ENCODE measurements around the gene CDH22.

CDH22 gene

DNA sequence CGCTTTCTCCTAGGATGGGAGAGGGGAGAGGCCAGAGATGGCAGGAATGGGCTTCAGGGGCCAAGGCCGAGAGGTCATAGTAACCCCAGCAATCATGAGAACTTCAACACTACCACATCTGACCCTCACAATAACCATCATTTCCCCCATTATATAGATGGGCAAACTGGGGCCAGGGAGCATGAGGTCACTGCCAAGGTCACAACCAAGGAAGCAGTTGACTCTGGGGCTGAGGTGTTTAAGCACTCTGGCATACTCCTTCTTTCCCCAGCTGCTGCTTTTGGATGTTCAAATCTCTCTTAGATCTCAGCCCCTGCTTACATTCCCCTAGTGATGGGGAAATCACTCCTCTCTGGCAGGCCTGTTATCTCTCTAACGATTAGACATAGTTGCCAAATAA is 39.6 kb downstream of the CDH22 start:
- TF ChIP-seq, protein P1, sequence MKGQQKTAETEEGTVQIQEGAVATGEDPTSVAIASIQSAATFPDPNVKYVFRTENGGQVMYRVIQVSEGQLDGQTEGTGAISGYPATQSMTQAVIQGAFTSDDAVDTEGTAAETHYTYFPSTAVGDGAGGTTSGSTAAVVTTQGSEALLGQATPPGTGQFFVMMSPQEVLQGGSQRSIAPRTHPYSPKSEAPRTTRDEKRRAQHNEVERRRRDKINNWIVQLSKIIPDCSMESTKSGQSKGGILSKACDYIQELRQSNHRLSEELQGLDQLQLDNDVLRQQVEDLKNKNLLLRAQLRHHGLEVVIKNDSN (IDR thresholded peaks at IDR 0.05), result no peak
- TF ChIP-seq, protein P2, sequence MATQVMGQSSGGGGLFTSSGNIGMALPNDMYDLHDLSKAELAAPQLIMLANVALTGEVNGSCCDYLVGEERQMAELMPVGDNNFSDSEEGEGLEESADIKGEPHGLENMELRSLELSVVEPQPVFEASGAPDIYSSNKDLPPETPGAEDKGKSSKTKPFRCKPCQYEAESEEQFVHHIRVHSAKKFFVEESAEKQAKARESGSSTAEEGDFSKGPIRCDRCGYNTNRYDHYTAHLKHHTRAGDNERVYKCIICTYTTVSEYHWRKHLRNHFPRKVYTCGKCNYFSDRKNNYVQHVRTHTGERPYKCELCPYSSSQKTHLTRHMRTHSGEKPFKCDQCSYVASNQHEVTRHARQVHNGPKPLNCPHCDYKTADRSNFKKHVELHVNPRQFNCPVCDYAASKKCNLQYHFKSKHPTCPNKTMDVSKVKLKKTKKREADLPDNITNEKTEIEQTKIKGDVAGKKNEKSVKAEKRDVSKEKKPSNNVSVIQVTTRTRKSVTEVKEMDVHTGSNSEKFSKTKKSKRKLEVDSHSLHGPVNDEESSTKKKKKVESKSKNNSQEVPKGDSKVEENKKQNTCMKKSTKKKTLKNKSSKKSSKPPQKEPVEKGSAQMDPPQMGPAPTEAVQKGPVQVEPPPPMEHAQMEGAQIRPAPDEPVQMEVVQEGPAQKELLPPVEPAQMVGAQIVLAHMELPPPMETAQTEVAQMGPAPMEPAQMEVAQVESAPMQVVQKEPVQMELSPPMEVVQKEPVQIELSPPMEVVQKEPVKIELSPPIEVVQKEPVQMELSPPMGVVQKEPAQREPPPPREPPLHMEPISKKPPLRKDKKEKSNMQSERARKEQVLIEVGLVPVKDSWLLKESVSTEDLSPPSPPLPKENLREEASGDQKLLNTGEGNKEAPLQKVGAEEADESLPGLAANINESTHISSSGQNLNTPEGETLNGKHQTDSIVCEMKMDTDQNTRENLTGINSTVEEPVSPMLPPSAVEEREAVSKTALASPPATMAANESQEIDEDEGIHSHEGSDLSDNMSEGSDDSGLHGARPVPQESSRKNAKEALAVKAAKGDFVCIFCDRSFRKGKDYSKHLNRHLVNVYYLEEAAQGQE (IDR thresholded peaks at IDR 0.05; ENCODE audit: low read depth), result no peak
- TF ChIP-seq CEBPB (IDR thresholded peaks at IDR 0.05) (no peak), RAD21 (IDR thresholded peaks at IDR 0.05; ENCODE audit: low read depth) (no peak), FOXM1 (IDR thresholded peaks at IDR 0.05; ENCODE audit: borderline replicate concordance, low read depth) (no peak), TAF1 (IDR thresholded peaks at IDR 0.05; ENCODE audit: low read depth) (no peak), TEAD4 (IDR thresholded peaks at IDR 0.05) (no peak), NFIC (IDR thresholded peaks at IDR 0.05) (no peak), EGR1 (IDR thresholded peaks at IDR 0.05) (no peak), EP300 (IDR thresholded peaks at IDR 0.05; ENCODE audit: borderline replicate concordance) (no peak), TCF12 (IDR thresholded peaks at IDR 0.05; ENCODE audit: low read depth) (no peak), CREB1 (IDR thresholded peaks at IDR 0.05; ENCODE audit: low read depth) (no peak), ZBTB7A (IDR thresholded peaks at IDR 0.05; ENCODE audit: low read depth) (no peak), YY1 (IDR thresholded peaks at IDR 0.05; ENCODE audit: low read depth) (no peak)
- TF ChIP-seq, protein P3, sequence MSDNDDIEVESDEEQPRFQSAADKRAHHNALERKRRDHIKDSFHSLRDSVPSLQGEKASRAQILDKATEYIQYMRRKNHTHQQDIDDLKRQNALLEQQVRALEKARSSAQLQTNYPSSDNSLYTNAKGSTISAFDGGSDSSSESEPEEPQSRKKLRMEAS (IDR thresholded peaks at IDR 0.05), result no peak

DNA sequence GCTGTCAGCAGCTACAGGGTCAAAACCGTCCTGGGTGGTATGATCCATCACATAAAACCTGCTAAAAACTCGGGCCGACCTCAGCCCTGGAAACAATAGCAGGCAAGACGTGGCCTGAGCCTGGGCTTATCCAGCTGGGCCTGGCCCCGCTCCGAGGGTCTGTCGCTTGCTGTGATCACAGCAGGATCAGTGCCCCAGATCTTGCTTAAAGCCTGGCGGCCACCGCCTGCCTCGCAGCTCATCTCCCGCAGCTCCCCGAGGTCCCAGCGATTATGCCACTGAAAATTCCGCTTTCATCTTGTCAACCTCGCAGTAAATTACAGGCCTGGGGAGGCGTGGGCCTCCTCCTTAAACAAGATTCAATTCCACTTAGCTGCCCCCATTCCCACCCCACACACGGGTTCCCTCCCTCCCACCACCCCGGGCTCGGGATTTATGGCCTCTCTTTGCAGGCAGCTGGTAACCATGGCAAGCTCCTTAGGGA is 40.1 kb downstream of the CDH22 start:
- no peak for TF ChIP-seq TAF1 (IDR thresholded peaks at IDR 0.05; ENCODE audit: low read depth)
- TF ChIP-seq, protein P3 (IDR thresholded peaks at IDR 0.05), result no peak
- TF ChIP-seq RAD21 (IDR thresholded peaks at IDR 0.05; ENCODE audit: low read depth), result no peak
- TF ChIP-seq CEBPB (IDR thresholded peaks at IDR 0.05), result no peak
- TF ChIP-seq YY1 (IDR thresholded peaks at IDR 0.05; ENCODE audit: low read depth), result no peak
- TF ChIP-seq, protein P1 (IDR thresholded peaks at IDR 0.05), result no peak
- TF ChIP-seq, protein P2 (IDR thresholded peaks at IDR 0.05; ENCODE audit: low read depth), result no peak
- no peak for TF ChIP-seq NFIC (IDR thresholded peaks at IDR 0.05)

DNA sequence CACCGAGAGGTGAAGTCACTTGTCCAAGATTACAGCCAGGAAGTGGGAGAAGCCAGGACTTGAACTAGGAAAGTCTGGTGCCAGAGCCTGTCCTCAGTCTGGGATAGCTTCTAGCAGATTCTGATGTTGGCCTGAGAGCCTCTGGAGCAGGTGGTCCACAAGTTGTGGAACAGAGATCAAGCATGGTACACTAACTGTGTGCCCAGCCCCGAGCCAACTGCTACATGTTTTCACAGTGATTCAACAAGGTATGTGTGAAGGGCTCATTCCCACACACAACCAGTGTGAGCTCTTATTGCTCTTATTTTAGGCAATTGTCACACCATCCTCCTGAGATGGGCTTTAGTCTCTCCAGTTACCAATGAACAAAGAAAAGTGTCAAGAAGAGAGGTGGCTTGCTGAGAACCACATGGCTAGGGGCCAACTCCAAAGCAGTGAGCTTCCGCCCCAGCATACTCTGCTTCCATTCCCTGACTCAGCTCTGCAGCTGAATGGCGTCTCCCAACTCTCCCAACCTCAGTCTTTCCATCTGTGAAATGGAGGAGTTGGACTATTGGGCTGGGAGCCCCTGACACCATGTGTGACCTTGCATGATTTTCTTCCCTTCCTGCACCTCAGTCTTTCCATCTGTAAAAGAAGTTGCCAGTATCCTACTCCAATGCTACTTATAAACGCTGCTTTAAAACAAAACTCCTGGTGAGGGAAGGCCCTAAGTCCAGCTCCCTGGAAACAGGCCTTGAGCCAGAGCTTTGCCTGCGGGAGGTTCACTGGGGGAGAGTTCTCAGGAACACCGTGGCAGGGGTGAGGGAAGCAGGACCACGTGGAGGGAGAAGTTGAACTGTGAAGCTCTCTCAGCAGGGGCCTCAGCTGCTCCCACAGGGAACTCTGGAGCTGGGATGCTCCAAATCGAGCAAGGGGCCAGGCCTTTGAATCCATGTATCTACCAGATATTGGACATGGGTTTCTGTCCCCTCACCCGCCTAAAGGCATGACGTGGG is 40.9 kb downstream of the CDH22 start:
- TF ChIP-seq, protein P1 (IDR thresholded peaks at IDR 0.05), result no peak
- TF ChIP-seq ZBTB7A (IDR thresholded peaks at IDR 0.05; ENCODE audit: low read depth), result no peak
- no peak for TF ChIP-seq YY1 (IDR thresholded peaks at IDR 0.05; ENCODE audit: low read depth)
- no peak for TF ChIP-seq FOXM1 (IDR thresholded peaks at IDR 0.05; ENCODE audit: borderline replicate concordance, low read depth)
- TF ChIP-seq, protein P3 (IDR thresholded peaks at IDR 0.05), result no peak
- no peak for TF ChIP-seq TAF1 (IDR thresholded peaks at IDR 0.05; ENCODE audit: low read depth)
- no peak for TF ChIP-seq TEAD4 (IDR thresholded peaks at IDR 0.05)
- TF ChIP-seq CREB1 (IDR thresholded peaks at IDR 0.05; ENCODE audit: low read depth), result no peak
- TF ChIP-seq TCF12 (IDR thresholded peaks at IDR 0.05; ENCODE audit: low read depth), result no peak
- no peak for TF ChIP-seq EP300 (IDR thresholded peaks at IDR 0.05; ENCODE audit: borderline replicate concordance)

DNA sequence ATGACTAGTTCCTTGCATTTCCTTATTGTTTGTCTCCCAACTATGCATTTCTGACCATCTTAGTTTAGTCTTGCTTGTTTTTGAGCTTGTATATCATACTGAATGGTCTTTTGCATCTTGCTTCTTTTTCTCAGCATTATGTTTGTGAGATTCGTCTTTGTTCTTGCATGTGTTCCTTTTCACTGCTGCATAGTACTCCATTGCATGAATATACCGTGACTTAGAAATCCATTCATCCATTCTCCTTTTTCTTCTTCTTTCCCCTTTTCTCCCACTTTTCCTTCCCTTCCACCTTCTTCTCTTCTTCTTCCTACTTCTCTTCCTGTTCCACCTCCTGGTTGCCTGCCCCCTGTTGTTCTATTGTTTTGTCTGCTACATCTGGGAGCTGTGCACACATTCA is 42.8 kb downstream of the CDH22 start:
- TF ChIP-seq ZBTB7A (IDR thresholded peaks at IDR 0.05; ENCODE audit: low read depth), result no peak
- TF ChIP-seq, protein P2 (IDR thresholded peaks at IDR 0.05; ENCODE audit: low read depth), result no peak
- TF ChIP-seq CREB1 (IDR thresholded peaks at IDR 0.05; ENCODE audit: low read depth), result no peak
- TF ChIP-seq, protein P3 (IDR thresholded peaks at IDR 0.05), result no peak
